Measurements from ENCODE around the gene LARP4. TPM values are rescaled to one million over a fixed set of nuclear protein-coding genes. Genes with fewer than 3 reads are reported as not detected.

Gene LARP4
- polyA plus RNA-seq, 1 donor from 2014 or later = 17.8 TPM

GRCh38 chr12:50453872-50454271, 53.2 kb downstream of the LARP4 start:
- Histone ChIP-seq H3K36me3 (ENCODE audit: insufficient read depth, low read length) (no peaks in the 10 kb centered on the region), H3K27me3 (ENCODE audit: insufficient read depth, low read depth, low read length) (no peaks in the 10 kb centered on the region), H3K4me2 (ENCODE audit: low read length) (no peak overlapping the region), H3K9me2 (ENCODE audit: insufficient read depth, low read length) (no peaks in the 10 kb centered on the region), H4K20me1 (ENCODE audit: insufficient read depth) (no peaks in the 10 kb centered on the region), H3K27ac (ENCODE audit: low read length) (no peak overlapping the region), H3K9ac (ENCODE audit: low read length) (no peak overlapping the region), H3K9me3 (ENCODE audit: low read length) (no peaks in the 10 kb centered on the region), H3K4me3 (ENCODE audit: low read length) (no peak overlapping the region), H3K79me2 (replicated peaks; ENCODE audit: insufficient read depth, low read length) (no peaks in the 10 kb centered on the region), H3F3A (ENCODE audit: insufficient read depth, low read length, poor library complexity, severe bottlenecking) (no peaks in the 10 kb centered on the region), H2AFZ (ENCODE audit: low read depth, low read length) (no peak overlapping the region)
- TF ChIP-seq TAF1 (IDR thresholded peaks at IDR 0.05; ENCODE audit: low read depth) (no peak), REST (IDR thresholded peaks at IDR 0.05; ENCODE audit: borderline replicate concordance) (no peak), POLR2AphosphoS5 (IDR thresholded peaks at IDR 0.05) (no peak), EZH2 (IDR thresholded peaks at IDR 0.05; ENCODE audit: borderline replicate concordance, insufficient read depth, low read length, poor library complexity, severe bottlenecking) (no peak), EP300 (conservative IDR thresholded peaks at IDR 0.05; ENCODE audit: poor library complexity, severe bottlenecking) (no peak), RAD21 (conservative IDR thresholded peaks at IDR 0.05) (no peak), CTCF (IDR thresholded peaks at IDR 0.05; ENCODE audit: poor library complexity, severe bottlenecking) (no peak), MXI1 (conservative IDR thresholded peaks at IDR 0.05; ENCODE audit: poor library complexity, severe bottlenecking) (no peak), SMC3 (conservative IDR thresholded peaks at IDR 0.05; ENCODE audit: poor library complexity) (no peak)

- no peaks in the 10 kb centered on the region for H3F3A ChIP-seq (ENCODE audit: insufficient read depth, low read length, poor library complexity, severe bottlenecking)
- no peaks in the 10 kb centered on the region for H3K9me2 ChIP-seq (ENCODE audit: insufficient read depth, low read length)
- H3K9me3 ChIP-seq (ENCODE audit: low read length) = no peaks in the 10 kb centered on the region
- H3K79me2 ChIP-seq (replicated peaks; ENCODE audit: insufficient read depth, low read length) = no peaks in the 10 kb centered on the region
- H4K20me1 ChIP-seq (ENCODE audit: insufficient read depth) = no peaks in the 10 kb centered on the region
- H3K27ac ChIP-seq (ENCODE audit: low read length) = no peak overlapping the region
- no peak overlapping the region for H3K4me3 ChIP-seq (ENCODE audit: low read length)
- H3K9ac ChIP-seq (ENCODE audit: low read length) = no peak overlapping the region
- H3K27me3 ChIP-seq (ENCODE audit: insufficient read depth, low read depth, low read length) = no peaks in the 10 kb centered on the region
- no peak overlapping the region for H3K4me2 ChIP-seq (ENCODE audit: low read length)
- H3K36me3 ChIP-seq (ENCODE audit: insufficient read depth, low read length) = no peaks in the 10 kb centered on the region
- no peak overlapping the region for H2AFZ ChIP-seq (ENCODE audit: low read depth, low read length)
- TF ChIP-seq REST (IDR thresholded peaks at IDR 0.05; ENCODE audit: borderline replicate concordance) = no peak
- TF ChIP-seq RAD21 (conservative IDR thresholded peaks at IDR 0.05) = no peak
- TF ChIP-seq CTCF (IDR thresholded peaks at IDR 0.05; ENCODE audit: poor library complexity, severe bottlenecking) = no peak
- no peak for TF ChIP-seq EP300 (conservative IDR thresholded peaks at IDR 0.05; ENCODE audit: poor library complexity, severe bottlenecking)
- TF ChIP-seq SMC3 (conservative IDR thresholded peaks at IDR 0.05; ENCODE audit: poor library complexity) = no peak
- no peak for TF ChIP-seq MXI1 (conservative IDR thresholded peaks at IDR 0.05; ENCODE audit: poor library complexity, severe bottlenecking)
- no peak for TF ChIP-seq TAF1 (IDR thresholded peaks at IDR 0.05; ENCODE audit: low read depth)
- TF ChIP-seq EZH2 (IDR thresholded peaks at IDR 0.05; ENCODE audit: borderline replicate concordance, insufficient read depth, low read length, poor library complexity, severe bottlenecking) = no peak
- no peak for TF ChIP-seq POLR2AphosphoS5 (IDR thresholded peaks at IDR 0.05)
Measured at GRCh38 chr12:50458606-50459005, 57.9 kb downstream of the LARP4 start.

All from neural cell (in vitro differentiated cells).